GM21515 (cell line): Measurements from ENCODE around the gene COLEC12.
A peak's percentile ranks its signal among the peaks of the same experiment; 100 is the strongest.

Experiments
- ATAC-seq: cut with Tn5 transposase; IDR thresholded peaks from one replicate; pipeline ENCODE4 v1.9.1; 2021; ENCODE audit not compliant: unreplicated experiment

Gene COLEC12

DNA sequence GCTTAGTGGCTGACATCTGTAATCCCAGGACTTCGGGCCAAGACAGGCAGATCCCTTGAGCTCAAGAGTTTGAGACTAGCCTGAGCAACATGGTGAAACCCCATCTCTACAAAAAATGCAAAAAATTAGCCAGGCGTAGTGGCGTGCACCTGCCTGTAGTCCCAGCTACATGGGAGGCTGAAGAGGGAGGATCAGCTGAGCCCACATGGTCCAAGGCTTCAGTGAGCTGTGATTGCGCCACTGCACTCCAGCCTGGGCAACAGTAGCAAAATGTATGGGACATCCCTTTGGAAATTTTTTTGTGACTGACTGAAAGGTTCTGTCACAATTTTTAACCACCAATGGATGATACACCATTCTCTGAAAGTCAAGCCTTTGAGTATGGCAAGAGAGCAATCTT is 6.3 kb upstream of the COLEC12 start:
- ATAC-seq = no peak

DNA sequence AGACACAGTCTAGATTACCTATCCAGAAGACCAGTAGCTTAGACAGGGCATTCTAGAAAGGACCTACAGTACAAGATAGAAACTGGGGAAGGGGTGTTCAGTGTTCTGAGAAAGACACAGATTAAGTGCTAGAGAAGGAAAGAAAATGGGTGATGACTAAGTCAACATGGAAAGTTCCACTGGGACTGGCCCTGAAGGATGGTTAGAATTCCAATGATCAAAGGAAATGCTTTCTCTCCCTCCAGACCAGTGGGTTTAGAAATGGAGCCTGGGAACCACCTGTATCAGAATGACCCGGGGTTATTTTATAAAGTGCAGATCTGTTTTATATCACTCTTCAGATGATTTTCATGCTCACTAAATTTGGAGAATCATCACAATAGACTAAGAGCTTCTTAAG is 5.8 kb upstream of the COLEC12 start:
- ATAC-seq = no peak

DNA sequence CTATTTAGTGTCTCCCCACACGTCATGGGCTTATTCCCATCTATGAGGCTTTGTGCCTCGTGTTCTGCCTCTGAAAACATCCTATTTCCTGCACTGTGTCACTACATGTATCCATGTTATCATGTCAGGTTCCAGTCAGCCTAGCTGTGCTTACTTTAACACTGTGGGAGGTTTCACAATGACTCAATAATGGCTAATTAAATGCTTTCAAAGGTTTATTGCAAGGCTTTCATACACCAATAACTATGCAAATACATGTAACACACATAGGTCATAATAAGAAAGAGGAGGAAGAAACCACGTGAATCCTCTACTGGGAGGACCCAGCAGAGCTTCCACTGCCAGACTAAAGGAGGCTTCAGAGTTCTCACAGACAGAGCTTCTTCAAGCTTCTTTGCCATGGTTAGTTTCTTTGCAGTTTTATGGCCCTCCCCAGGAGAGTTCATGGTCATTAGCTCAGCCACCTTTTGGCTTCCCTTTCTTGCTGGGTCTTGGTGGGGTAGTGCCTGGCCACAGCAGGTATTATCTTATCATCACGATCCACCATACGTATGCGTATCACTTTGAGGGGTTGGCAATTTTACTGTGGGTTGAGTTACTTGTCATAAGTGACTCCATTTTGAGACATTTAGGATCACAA is 5.1 kb upstream of the COLEC12 start:
- ATAC-seq = peak; percentile 88

DNA sequence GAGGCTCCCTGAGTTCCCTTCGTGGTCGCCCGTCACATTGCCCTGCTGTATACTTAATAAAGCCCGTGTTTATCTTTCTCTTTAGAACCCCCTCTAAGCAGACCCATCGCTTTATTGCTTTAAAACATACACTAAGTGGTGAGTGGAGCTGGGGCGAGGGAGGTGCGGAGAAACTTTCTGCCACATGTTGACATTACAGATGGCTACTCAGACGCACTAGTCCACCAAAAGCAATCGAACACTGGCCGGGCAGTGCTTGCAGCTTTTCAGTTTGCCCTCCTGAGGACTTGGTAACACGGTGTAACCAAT is 859 bp upstream of the COLEC12 start:
- ATAC-seq = no peak

DNA sequence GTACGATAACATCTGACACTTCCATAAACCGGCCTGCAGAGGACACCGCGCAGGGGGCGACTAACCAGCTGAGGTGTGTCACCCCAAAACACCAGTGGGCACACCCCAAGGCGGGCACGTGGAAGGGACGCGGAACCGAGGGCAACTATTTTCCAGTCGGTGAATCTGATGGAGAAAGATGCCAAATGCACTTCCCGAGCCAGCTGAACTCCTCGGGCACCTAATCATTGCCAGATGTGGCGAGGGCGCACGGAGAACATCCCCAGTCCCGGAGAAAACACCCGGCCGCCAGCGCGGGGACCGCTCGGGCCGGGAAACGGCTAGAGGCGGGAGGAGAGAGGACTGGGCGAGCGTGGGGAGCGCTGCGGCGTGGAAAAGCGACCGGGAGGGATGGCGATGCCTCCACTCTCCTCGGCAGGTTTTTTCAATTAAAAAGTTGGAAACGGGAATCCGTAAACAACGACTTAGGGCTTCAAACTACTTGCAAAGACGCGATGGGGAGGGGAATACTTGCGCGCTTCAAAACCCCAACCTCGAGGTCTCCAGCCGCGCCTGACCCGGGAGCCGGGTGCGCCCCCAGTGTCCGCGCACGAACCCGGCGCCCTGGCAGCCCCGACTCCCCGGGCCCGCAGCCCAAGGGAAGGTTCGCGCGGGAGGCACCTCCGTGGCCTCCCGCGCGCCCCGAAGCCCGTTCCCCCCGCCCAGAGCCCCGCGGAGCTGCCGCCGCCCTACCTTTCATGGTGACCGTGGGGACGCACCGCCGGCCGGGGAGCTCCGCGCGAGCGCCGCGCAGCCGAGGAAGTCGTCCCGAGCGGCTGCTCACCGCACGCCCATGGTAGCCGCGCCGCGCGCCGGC is 497 bp downstream of the COLEC12 start:
- ATAC-seq = no peak

DNA sequence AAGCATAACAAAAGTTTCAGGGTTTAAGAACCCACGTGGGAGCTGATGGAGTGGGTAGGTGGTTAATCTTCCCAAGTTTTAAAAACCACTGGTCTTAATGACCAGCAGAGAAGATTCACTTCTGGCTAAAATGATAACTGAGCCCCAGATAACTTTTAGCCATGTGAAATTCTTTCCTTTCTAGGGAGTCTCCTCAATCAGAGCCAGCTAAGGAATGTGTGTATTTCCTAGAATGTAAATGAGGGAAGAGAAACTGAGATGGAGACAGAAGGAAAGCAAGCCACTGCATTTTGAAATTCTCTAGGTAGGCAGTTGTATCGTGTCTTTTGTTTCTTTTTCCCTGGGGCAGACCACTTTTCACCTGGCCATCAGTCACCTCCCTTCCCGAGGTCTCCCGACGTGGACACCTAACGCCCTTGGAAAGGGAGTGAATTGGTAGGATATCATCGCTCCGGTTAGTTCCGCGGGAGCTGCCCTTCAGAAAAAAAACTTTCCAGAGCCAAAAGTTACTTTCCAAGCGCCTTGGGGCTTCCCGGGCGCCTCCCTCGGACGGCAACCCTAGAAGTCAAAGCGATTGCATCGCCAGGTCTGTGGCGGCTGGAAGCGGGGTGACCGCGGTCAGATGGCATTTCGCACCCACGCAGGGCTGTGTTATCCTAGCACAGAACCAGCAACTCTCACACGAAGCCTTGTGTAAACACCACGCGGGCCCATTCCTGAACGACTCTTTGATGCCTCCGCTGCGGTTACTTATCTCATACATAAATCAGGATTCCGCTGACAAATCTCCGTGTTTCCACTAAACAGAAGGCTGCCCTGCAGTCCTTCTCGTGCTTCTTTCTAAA is 1.3 kb downstream of the COLEC12 start:
- no peak for ATAC-seq

DNA sequence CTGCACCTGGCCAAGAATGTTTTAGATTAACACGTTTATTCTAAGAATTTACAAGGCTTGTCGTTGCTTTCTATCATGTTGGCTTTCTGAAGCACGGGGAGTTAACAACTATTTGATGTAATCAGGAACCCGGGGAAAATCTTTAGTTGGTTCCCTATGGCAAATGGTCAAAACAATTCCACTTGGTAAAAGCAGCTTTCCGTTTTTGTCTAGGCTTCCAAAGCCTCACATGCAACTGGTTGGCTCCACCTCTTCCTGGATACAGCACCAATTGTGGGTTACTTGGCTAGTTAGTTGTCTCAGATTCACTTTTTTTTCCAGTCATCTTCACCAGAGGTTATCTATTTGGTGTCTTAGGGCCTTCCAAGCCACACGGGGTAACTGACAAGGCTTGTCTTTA is 2.8 kb downstream of the COLEC12 start:
- ATAC-seq = no peak

DNA sequence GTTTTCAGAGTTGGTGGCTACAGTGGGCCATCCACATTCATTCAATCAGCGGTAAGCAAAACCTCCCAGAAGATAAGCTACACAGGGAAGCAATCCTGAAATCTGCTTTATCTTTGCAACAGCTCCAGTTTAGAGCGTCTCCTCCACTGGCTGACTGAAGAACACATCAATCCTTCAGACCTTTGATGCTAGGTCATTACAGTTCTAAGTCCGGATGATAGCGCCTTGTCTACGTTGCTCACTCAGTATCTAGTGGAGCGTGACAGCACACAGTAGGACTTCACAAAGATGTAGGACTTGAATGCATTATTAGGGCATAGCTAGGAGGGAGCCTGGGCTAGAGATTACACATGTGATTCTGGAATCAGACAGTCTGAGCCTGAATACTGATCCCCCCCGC is 5.0 kb downstream of the COLEC12 start:
- no peak for ATAC-seq

DNA sequence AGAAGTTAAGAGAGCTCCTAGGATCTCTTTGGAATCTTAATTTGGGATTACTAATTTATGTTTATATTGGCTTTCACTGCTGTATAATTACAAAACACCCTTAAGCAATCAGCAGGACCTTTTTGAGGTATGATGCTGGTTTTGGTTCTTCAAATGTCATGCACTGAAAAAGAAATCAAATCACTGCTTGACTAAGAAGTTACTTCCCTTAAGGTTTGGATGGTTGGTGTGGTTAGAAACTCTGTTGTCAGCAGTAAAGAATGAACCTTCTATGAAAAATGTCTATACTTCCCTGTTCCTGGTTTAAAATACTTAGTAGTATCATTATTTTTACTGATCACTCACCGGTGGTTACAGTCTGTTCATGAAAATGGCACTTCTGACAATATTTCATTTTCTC is 5.5 kb downstream of the COLEC12 start:
- no peak for ATAC-seq

DNA sequence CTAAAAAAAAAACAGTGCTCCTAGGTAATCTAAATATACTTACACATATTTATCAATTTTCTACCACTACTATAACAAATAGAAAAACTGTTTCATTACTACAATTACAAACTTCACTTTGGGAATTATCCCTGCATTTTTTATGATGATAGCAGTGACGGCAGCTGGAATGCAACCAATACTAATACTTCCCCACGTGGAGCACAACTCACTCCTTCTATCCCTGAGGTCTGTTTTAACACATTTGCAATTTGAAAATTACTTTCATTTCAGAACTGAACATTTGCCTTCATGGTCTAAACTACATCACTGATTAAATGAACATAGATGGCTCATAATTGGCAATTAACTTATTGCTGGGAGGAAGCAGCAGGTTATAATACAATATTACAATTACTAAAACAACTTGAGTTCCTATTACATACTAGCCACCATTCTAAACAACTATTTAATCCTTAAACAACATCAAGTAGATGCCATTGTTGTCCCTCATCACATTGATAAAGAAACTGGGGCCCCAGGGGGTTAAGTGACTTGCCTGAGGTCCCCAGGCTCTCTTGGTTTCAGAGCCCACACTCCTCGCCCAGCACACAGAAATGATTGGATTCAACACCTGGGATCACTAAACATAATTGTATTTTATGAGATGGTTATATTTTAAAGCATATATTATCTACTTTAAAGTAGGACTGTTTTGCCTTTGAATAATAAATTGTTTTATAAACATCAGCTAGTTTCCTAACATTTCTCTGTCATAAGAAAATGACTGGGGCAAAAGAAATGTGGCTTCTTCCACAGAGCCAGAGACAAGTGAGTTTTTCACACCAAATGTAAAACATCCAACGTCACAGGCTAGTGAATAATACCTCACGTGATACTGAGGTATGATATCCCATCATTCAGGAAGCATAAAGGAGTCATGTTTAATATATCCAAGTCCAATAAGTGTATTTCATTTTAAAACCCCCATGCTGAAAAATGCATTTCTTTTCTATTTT is 6.2 kb downstream of the COLEC12 start:
- ATAC-seq = no peak

DNA sequence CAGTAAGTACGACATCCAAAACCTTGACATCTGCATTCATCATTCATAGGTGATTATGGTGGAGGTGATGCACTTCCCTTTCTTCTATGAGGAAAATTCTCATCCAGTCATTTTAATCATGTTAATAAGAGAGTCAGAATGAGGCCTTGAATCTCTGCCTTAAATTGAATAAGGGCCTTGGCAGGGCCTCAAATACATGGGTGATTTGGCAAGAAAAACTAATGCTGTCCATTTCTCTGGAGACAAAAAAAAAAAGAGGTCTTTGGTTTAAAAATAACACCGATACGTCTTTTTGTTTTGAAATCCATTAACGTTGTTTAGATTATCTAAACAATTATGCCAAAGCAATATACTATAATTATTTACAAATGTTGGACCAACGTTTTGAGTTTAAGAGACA is 8.1 kb downstream of the COLEC12 start:
- ATAC-seq = no peak

DNA sequence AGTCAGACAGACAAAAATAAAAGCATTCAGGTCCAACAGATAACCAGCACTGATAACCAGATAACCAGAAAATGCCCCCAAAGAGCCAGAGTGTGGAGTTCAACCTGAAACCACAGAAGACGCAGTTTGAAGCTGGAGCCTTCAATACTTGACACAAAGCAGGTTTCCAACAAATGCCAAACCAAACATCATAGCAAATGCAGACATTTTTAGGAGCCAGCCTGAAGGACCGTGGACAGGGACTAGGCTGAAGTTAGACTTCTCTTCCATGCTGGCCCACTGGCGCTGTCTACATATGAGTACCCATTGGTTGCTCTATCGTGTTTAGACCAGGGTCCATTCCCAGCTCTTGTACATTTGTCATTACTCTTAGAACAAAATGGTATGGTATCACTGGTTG is 9.9 kb downstream of the COLEC12 start:
- no peak for ATAC-seq

DNA sequence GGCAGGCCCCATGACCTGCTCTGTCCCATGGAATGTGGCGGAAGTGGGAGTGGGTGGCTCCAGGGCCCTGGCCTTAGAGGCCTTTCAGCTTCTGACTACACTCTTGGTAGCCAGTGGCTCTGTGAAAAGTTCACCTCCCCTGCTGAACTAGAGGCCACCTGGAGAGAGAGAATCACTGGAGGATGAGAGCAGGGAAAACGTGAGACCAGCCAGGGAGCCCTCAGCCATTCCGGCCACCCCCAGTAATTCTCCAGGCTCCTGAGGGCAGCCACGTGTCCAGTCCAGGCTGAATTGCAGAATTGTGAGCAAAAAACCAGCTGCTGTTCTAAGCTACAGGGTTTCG is 10.5 kb downstream of the COLEC12 start:
- ATAC-seq = no peak

DNA sequence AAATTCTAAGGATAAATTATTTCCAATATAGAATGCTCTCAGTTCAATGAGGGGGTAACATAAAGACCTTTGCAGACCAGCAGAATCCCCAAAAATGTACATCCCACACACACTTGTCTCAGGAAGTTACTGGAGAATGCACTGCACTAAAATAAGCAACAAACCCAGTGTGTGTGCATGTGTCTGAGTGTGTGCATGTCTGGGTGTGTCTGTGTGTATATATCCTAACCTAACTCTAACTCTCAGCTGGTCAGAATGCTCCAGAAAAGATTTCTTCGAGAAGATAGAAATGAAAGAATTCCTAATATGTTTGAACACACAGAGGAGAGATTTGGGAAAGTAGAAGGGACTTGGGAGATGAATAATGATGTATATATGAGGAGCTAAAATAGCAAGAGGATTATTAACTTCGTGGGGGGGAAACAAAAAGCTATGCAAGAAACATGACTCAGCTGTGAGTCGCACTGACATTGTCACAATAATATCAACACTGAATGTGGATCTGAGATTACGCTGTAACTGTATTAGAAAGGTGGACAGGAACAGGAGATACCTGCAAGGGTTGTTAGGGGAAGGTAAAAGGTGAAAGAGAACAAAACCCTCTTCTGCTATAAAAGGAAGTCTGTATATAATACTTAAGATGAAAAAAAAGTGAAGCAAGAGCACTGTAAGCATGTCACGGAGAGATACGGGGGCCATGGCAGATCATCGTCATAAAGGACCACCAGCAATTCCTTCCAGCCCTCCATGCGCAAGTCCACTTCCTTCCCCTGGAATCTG is 11.1 kb downstream of the COLEC12 start:
- ATAC-seq = no peak

DNA sequence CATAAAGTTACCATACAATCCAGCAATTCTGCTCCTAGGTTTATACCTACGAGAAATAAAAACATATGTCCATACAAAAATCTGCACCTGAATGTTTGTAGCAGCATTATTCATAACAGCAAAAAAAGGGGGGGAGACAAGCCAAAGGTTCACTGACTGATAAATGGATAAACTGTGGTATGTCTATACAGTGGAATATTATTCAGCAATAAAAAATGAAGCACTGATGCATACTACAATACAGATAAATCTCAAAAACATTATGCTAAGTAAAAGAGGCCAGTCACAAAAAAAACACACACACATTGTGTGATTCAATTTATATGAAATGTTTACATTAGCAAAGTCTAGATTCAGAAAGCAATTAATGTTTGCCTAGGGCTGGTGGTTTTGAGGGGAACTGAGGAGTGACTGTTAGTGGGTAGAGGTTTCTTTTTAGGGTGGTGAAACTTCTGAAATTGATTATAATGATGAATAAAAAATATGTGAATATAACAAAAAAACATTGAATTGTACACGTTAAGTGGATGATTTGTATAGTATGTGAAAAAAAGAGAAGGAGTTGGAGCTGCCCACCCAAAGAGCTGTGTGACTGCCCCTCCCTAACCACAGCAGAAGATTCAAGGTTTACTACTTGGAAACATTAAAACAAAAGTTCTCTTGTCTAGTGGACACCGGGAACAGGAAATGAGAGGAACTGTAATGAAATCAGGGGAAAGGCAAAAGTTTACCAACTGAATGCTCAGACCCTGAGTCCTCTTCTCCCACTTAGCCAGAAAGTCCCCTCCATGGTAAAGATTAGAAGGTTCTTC is 13.4 kb downstream of the COLEC12 start:
- no peak for ATAC-seq

DNA sequence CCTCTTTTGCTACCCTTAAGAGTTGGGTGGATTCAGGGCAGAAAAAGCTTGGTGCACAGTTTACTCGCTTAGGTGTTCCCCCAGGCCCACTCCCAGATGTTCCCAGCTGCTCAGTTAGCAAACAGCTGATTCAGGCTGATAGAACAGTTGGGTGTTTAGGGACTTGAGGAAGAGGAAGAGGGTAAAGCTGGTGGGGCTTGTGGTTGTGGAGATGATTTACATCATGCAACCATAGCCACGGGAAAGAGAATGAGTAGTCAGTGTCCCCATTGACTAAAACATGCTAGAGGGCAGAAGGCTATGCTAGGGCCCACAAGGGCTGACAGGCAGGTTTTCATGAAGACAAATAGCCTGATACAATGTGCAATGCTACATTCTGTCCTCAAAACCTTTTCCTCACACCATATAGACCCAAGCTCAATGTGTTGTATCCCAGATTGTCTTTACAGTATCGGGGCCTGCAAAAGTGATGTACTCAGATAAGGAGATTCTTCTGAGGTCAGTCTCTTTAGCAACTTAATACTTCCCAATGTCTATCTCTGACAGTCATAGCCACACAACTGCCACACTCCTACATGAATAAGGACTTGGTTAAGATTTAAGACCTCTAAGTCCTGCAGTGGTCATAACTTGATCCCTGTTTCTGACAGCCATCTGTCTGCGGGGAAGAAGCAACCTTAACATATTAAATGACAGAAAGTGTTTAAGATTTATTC is 15.6 kb downstream of the COLEC12 start:
- no peak for ATAC-seq

DNA sequence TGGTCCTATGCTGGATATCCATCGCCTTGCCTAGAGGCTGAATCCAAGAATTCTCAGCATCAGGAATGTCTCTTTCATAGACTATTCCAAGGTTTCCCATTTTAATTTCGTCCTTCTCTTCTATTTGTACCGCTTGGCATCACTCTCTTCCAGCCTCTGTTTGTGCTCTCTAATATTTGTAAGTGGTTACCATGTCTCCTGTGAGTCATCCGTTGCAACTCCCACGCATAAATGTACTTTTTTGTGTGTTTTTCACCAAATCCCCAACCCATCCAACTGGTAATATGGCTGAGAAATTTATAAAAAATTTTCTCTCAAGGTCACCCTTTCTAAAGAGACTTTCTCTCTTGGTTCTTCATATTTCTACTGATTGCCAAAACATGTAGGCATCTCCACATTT is 21.8 kb downstream of the COLEC12 start:
- ATAC-seq = no peak

DNA sequence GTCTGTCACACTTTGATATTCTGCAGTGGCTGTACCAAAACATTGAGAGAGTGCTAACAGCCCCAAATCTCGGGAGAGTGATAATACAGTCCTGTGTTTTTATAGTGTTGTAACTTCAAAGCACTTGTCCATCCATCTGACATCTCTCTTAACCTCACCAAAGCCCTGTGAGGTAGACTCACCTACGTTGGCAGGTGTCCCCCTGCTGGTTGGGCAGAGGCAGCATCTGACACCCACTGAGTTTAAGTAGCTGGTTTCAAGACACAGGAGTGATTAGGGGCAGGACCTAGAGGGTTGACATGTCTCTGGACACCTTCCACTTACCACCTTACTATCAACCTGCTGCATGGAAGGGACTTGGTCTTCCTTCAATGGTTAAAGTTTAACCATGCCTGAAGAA is 22.9 kb downstream of the COLEC12 start:
- ATAC-seq = no peak

DNA sequence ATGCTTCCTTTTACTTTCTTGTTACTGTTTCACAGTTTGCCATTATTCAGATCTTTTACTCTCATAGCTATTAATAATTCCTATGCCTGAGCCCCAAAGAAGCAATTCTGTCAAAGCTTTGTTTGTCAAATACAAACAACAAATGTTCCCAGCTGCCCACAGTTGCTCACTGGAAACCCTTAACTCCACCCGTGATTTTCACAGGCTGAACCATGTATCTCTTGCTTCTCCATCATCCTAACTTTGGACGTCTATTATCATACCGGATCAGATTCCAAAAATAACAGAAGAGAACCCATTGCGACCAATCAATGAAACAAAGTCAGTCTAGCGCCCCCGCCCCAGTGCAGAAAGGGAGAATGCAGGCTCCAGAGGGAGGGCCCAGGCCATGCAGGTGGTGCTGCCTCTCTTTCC is 24.2 kb downstream of the COLEC12 start:
- ATAC-seq = no peak
